K562 (cell line): Measurements from ENCODE around the gene PXMP2. TPM values are rescaled to one million over a fixed set of nuclear protein-coding genes. Genes with fewer than 3 reads are reported as not detected.
A peak's percentile ranks its signal among the peaks of the same experiment; 100 is the strongest.

Experiments used
- ATAC-seq: fragments of 200-7000 bp; cut with Tn5 transposase; 3 replicates; pipeline ENCODE4 v1.9.1; 2020; ENCODE audit warnings: moderate library complexity
- BruUV-seq: library from RNA; stranded (reverse); fragments of 400-500 nt; replicated peaks from 2 replicates; lab custom pipeline; 2021; lab: Mats Ljungman, UMichigan
- CTCF ChIA-PET: fragments of 300-600 bp; formaldehyde crosslinking; extraction: SDS; loops from one replicate; lab custom pipeline; 2021; ENCODE audit warnings: low intra/inter-chr PET ratio; lab: Yijun Ruan, JAX
- POLR2A ChIA-PET: fragments of 300-600, 350-650 bp; sonication (Branson Sonifier 250); formaldehyde crosslinking; extraction: SDS; loops from one replicate; lab custom pipeline; 2021; ENCODE audit warnings: antibody characterized with exemption, inconsistent platforms; lab: Yijun Ruan, JAX
- DNase-seq, 4 experiments: peaks; one replicate each; pipeline versions ENCODE4 v3.0.0 to v3.0.0-alpha.2; 2011 to 2018; ENCODE audit warnings: low spot score in 3 of 4, mixed read lengths in 3 of 4; ENCODE audit errors: extremely low read depth in 1 of 4
- FAIRE-seq: peaks from 2 replicates; lab custom pipeline; 2011; peaks lifted over from hg19 to GRCh38; lab: Jason Lieb, UNC
- H2AFZ ChIP-seq: 2 replicates; pipeline ENCODE4 v1.6.0; 2011; ENCODE audit warnings: low read depth, low read length, control low read depth, inconsistent platforms
- H3K27ac ChIP-seq: fragments of 200-600 bp; 3 replicates; pipeline ENCODE4 v1.8.0; 2011; ENCODE audit warnings: low read depth, mild to moderate bottlenecking, control low read depth, inconsistent platforms, low read length, moderate library complexity, mixed read lengths; ENCODE audit errors: extremely low read depth
- H3K27me3 ChIP-seq, 2 experiments: fragments of 300-600 bp in 1 of 2; 2 replicates in 1 of 2; 3 replicates in 1 of 2; pipeline versions ENCODE4 v1.6.0 to v1.8.0; 2011; ENCODE audit warnings: inconsistent platforms in 2 of 2, low read length in 2 of 2, mild to moderate bottlenecking in 1 of 2, mixed read lengths in 1 of 2, moderate library complexity in 1 of 2; ENCODE audit not compliant: control insufficient read depth in 2 of 2, insufficient read depth in 2 of 2
- H3K36me3 ChIP-seq: fragments of 300-600 bp; 3 replicates; pipeline ENCODE4 v1.8.0; 2011; ENCODE audit warnings: mild to moderate bottlenecking, low read length, inconsistent platforms; ENCODE audit not compliant: control insufficient read depth, insufficient read depth
- H3K4me1 ChIP-seq, 2 experiments: fragments of 200-600 bp in 1 of 2; replicated peaks in 1 of 2; 2 replicates in 1 of 2; 3 replicates in 1 of 2; pipeline versions ENCODE4 v1.5.1 to v1.8.0; 2011; ENCODE audit warnings: inconsistent platforms in 2 of 2, low read length in 2 of 2, mild to moderate bottlenecking in 1 of 2, mixed read lengths in 1 of 2, moderate library complexity in 1 of 2; ENCODE audit not compliant: control insufficient read depth in 2 of 2, insufficient read depth in 2 of 2
- H3K4me2 ChIP-seq: 2 replicates; pipeline ENCODE4 v1.6.1; 2011; ENCODE audit warnings: low read length, control low read depth, inconsistent platforms, mixed read lengths; ENCODE audit not compliant: insufficient read depth
- H3K4me3 ChIP-seq: fragments of 200-600 bp; sonication (generic), shearing (Covaris generic); 2 replicates; pipeline ENCODE4 v1.5.1; 2016; ENCODE audit warnings: control low read depth, inconsistent platforms
- H3K79me2 ChIP-seq: fragments of 200-600 bp; 3 replicates; pipeline ENCODE4 v1.8.0; 2011; ENCODE audit warnings: low read length, inconsistent platforms; ENCODE audit not compliant: control insufficient read depth, insufficient read depth
- H3K9ac ChIP-seq, 2 experiments: 2 replicates each; pipeline versions ENCODE4 v1.6.0 to v1.6.1; 2011; ENCODE audit warnings: low read depth in 2 of 2, low read length in 2 of 2, control low read depth in 1 of 2, inconsistent platforms in 1 of 2, mild to moderate bottlenecking in 1 of 2, mixed read lengths in 1 of 2; ENCODE audit not compliant: insufficient read depth in 1 of 2
- H3K9me1 ChIP-seq: one replicate; pipeline ENCODE4 v1.6.0; 2011; ENCODE audit warnings: inconsistent platforms, mild to moderate bottlenecking, low read length, moderate library complexity; ENCODE audit not compliant: control insufficient read depth, insufficient read depth
- H3K9me3 ChIP-seq: replicated peaks from 2 replicates; pipeline ENCODE4 v1.5.1; 2011; ENCODE audit warnings: low read depth, low read length, inconsistent platforms; ENCODE audit not compliant: control insufficient read depth, insufficient read depth
- H4K20me1 ChIP-seq: replicated peaks from 2 replicates; pipeline ENCODE4 v1.6.1; 2011; ENCODE audit warnings: low read length, inconsistent platforms, mixed read lengths; ENCODE audit not compliant: control insufficient read depth, insufficient read depth
- POLR2G ChIP-seq: fragments of 200-400 bp; formaldehyde crosslinking; IDR thresholded peaks from 2 replicates; pipeline ENCODE4 v1.6.1; 2017; ENCODE audit warnings: low read depth, mild to moderate bottlenecking, antibody characterized with exemption, low read length, moderate library complexity
- RBM17 ChIP-seq: fragments of 200-400 bp; formaldehyde crosslinking; IDR thresholded peaks from 2 replicates; pipeline ENCODE4 v1.6.1; 2017; ENCODE audit warnings: low read depth, mild to moderate bottlenecking, low read length, borderline replicate concordance
- RBM34 ChIP-seq: fragments of 200-400 bp; formaldehyde crosslinking; IDR thresholded peaks from 2 replicates; pipeline ENCODE4 v1.6.1; 2018; ENCODE audit warnings: low read length, borderline replicate concordance; ENCODE audit not compliant: insufficient read depth
- RREB1 ChIP-seq: fragments of 250-450 bp; sonication (Bioruptor Pico); IDR thresholded peaks from 2 replicates; pipeline ENCODE4 v1.4.0; 2020
- SP1 ChIP-seq: sonication (generic); formaldehyde crosslinking; IDR thresholded peaks from 2 replicates; pipeline ENCODE4 v1.8.1; 2022; ENCODE audit warnings: mild to moderate bottlenecking, missing genetic modification reagents
- TARDBP ChIP-seq: fragments of 450-650 bp; IDR thresholded peaks from 2 replicates; pipeline ENCODE4 v1.6.1; 2016
- WGBS: fragments of 100-300 bp; shearing (Covaris generic); methylation state at CpG from one replicate; pipeline ENCODE4 v1.1.6; 2016; ENCODE audit warnings: low coverage, mixed read lengths; ENCODE audit not compliant: insufficient coverage; ENCODE audit errors: missing lambda C conversion rate; 5-methylcytosine and 5-hydroxymethylcytosine counted together
- in situ Hi-C: fragments of 300-500 bp; cut with MboI; formaldehyde crosslinking; loops from 4 replicates; pipeline ENCODE4 v1.15.0; 2018; ENCODE audit warnings: inconsistent platforms, mixed read lengths
- intact Hi-C: fragments of 100-400 bp; cut with micrococcal nuclease; formaldehyde crosslinking; loops from 2 replicates; pipeline ENCODE4 v1.14.2; 2022
- polyA plus RNA-seq, 8 experiments: library from polyadenylated mRNA; depleted of rRNA in 4 of 8; stranded (reverse) in 5 of 8; unstranded in 3 of 8; fragments of >200 nt; fragmentation: Nextera tagmentation in 2 of 8; fragmentation: Illumina TruSeq in 1 of 8; extraction: Ambion mirVana in 2 of 8; extraction: Trizol in 1 of 8; gene quantifications; 2 replicates each; pipeline versions ENCODE4 v1.2.1 to v1.2.3, GENCODE V29; 2011 to 2014; ENCODE audit warnings: inconsistent platforms in 1 of 8, missing spikeins in 1 of 8
- total RNA-seq, 7 experiments: library from RNA; depleted of rRNA in 6 of 7; stranded (reverse); fragments of >200 nt in 6 of 7; fragmentation: Illumina TruSeq in 2 of 7; extraction: Trizol in 2 of 7; gene quantifications; 2 replicates each; pipeline versions ENCODE4 v1.2.1 to v1.2.3, GENCODE V29; 2011 to 2021; ENCODE audit warnings: low replicate concordance in 1 of 7

The PXMP2 gene
- total and polyA plus RNA-seq, 9 of the 15 experiments (the other 6 are each of a cell fraction or from before 2014, with no cell fraction given) = 3.0 to 66.1 (median 44.7) TPM

GRCh38 chr12:132674561-132674960 lies 12.8 kb upstream of the PXMP2 start:
- no peaks in the 10 kb centered on the region; the same call in 1 of the 2 replicates for H4K20me1 ChIP-seq
- no peak overlapping the region for H3K9ac ChIP-seq
- no peaks in the 10 kb centered on the region for H3K9me3 ChIP-seq
- peaks cover 12% of the 10 kb centered on the region for H3K79me2 ChIP-seq
- H2AFZ ChIP-seq = no peak overlapping the region
- no peaks in the 10 kb centered on the region for H3K27me3 ChIP-seq
- CTCF ChIA-PET = no interaction called here
- 95% methylated on average over 3 of the region's 5 CpGs for whole genome bisulfite sequencing
- ATAC-seq (no peak), FAIRE-seq (no peak), DNase-seq (no peak)
- H3K4me3 ChIP-seq = no peak overlapping the region
- peaks cover 90% of the 10 kb centered on the region for H3K36me3 ChIP-seq
- H3K4me1 ChIP-seq = no peaks in the 10 kb centered on the region
- in situ Hi-C loops = no loop called here
- H3K9me1 ChIP-seq = no peaks in the 10 kb centered on the region
- H3K4me2 ChIP-seq = no peak overlapping the region
- POLR2A ChIA-PET = no interaction called here
- BruUV-seq = no TSS peak
- intact Hi-C loops = no loop called here
- no peak overlapping the region for H3K27ac ChIP-seq
- no peak for TF ChIP-seq RREB1
- 0 out of 2 replicates have a peak, but pooled peaks have one; percentile 5 for TF ChIP-seq POLR2G
- TF ChIP-seq RBM17 = no peak
- no peak for TF ChIP-seq TARDBP
- no peak for TF ChIP-seq RBM34
- no peak for TF ChIP-seq SP1 (CRISPR knock-in tag)
